ENCODE results near the gene WFIKKN1.

DNA sequence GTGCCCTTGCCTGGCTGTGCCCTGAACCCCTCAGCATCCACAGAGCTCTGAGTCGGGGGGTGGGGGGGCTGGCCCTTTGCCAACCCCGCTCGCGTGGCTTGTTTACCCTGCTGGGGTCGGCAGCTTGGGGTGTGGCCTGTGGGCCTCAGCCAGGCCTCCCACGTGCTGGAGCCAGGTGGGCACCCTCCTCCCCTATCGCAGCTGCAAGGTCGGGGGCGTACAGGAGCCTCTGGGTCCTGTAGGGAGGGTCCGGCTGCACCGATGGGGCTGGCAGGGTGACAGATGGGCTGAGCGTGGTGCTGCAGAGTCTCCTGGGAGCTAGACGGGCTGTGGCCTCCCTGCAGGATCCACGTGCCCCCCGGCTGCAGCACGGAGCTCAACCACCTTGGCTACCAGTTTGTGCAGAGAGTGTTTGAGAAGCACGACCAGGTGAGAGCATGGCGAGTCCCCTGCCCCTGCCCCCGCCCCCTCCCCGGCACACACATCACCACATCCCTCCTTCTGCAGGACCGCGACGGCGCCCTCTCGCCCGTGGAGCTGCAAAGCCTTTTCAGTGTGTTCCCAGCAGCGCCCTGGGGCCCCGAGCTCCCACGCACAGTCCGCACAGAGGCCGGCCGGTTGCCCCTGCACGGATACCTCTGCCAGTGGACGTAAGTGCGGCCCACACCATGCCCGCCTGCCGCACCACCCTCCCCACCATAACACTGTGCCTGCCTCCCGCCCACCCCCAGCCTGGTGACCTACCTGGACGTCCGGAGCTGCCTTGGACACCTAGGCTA is 40.8 kb downstream of the WFIKKN1 start:
- no peak for TF ChIP-seq BHLHE40 (IDR thresholded peaks at IDR 0.05; ENCODE audit: borderline replicate concordance)
- TF ChIP-seq CTBP1 (IDR thresholded peaks at IDR 0.05; ENCODE audit: borderline replicate concordance), result no peak
- TF ChIP-seq FOXK2 (IDR thresholded peaks at IDR 0.05), result no peak
- TF ChIP-seq SP1 (IDR thresholded peaks at IDR 0.05), result no peak
- TF ChIP-seq ARNT (IDR thresholded peaks at IDR 0.05), result no peak
- TF ChIP-seq HDGF (IDR thresholded peaks at IDR 0.05; ENCODE audit: borderline replicate concordance), result no peak
- TF ChIP-seq ZNF384 (IDR thresholded peaks at IDR 0.05), result no peak
- TF ChIP-seq FOXA1 (IDR thresholded peaks at IDR 0.05), result no peak
- TF ChIP-seq, protein P1, sequence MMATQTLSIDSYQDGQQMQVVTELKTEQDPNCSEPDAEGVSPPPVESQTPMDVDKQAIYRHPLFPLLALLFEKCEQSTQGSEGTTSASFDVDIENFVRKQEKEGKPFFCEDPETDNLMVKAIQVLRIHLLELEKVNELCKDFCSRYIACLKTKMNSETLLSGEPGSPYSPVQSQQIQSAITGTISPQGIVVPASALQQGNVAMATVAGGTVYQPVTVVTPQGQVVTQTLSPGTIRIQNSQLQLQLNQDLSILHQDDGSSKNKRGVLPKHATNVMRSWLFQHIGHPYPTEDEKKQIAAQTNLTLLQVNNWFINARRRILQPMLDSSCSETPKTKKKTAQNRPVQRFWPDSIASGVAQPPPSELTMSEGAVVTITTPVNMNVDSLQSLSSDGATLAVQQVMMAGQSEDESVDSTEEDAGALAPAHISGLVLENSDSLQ (IDR thresholded peaks at IDR 0.05), result no peak
